Measurements from ENCODE around the gene UAP1L1. TPM values are rescaled to one million over a fixed set of nuclear protein-coding genes. Genes with fewer than 3 reads are reported as not detected.

Gene UAP1L1
- total and polyA plus RNA-seq, 2 experiments from 2014 or later, result 15.6 to 39.1 TPM

DNA sequence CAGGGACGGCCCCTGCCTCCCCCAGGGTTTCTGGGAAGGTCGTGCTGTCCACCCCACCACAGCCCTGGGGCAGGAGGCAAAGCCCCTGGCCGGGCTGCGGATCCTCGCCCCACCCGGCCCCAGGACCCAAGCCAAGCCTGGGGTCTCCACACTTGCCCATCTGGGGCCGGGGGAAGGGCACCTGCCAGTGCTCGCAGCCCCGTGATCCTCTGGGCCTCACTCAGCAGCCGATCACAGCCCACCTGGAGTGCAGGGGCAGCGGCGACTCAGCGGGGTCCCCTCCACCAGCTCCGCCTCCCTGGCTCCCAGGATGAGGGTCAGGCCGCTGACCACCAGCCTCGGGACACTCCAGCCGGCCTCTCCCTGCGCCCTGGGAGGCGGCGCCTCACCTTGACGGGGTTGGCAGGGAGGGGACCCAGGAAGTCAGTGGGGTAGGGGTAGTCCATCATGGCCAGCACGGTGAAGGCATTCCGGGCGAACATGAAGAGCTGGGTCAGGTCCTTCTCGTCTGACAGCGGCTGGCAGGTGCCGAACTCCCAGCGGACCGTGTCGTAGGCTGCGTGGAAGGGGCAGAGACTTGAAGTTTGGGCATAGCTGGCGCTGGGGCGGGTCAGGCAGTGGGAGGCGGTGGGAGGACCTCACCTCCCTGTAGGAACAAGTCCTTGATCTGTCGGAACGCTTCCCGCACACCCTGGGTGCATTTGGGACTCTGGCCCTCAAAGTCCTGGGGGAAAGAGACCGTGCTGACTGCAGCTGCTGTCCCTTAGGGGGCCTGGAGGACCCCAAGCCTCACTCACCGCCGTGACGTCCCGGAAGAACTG is 35.5 kb downstream of the UAP1L1 start:
- H3K27ac ChIP-seq, result no peak overlapping the region
- H3K79me2 ChIP-seq, result peaks cover 3% of the 10 kb centered on the region
- no peaks in the 10 kb centered on the region for H3K27me3 ChIP-seq
- H3K4me3 ChIP-seq, result no peak overlapping the region
- TF ChIP-seq, protein P1, sequence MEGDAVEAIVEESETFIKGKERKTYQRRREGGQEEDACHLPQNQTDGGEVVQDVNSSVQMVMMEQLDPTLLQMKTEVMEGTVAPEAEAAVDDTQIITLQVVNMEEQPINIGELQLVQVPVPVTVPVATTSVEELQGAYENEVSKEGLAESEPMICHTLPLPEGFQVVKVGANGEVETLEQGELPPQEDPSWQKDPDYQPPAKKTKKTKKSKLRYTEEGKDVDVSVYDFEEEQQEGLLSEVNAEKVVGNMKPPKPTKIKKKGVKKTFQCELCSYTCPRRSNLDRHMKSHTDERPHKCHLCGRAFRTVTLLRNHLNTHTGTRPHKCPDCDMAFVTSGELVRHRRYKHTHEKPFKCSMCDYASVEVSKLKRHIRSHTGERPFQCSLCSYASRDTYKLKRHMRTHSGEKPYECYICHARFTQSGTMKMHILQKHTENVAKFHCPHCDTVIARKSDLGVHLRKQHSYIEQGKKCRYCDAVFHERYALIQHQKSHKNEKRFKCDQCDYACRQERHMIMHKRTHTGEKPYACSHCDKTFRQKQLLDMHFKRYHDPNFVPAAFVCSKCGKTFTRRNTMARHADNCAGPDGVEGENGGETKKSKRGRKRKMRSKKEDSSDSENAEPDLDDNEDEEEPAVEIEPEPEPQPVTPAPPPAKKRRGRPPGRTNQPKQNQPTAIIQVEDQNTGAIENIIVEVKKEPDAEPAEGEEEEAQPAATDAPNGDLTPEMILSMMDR (IDR thresholded peaks at IDR 0.05; ENCODE audit: poor library complexity), result no peak
- no peak for TF ChIP-seq EZH2phosphoT487 (IDR thresholded peaks at IDR 0.05; ENCODE audit: low read depth, severe bottlenecking, unreplicated experiment)
- no peak for TF ChIP-seq EZH2 (IDR thresholded peaks at IDR 0.05; ENCODE audit: borderline replicate concordance)
- no peak overlapping the region for H3K4me2 ChIP-seq
- peaks cover 35% of the 10 kb centered on the region for H3K4me1 ChIP-seq (ENCODE audit: insufficient read depth)
- H2AFZ ChIP-seq, result no peak overlapping the region
- H3K36me3 ChIP-seq (replicated peaks; ENCODE audit: insufficient read depth, low read depth), result no peaks in the 10 kb centered on the region
- WGBS (ENCODE audit: low lambda C conversion rate, missing lambda C conversion rate), result 96% methylated on average over 40 of the region's 42 CpGs
- H4K20me1 ChIP-seq (ENCODE audit: insufficient read depth, poor library complexity, severe bottlenecking), result no peaks in the 10 kb centered on the region
- no peaks in the 10 kb centered on the region for H3K9me2 ChIP-seq (replicated peaks; ENCODE audit: insufficient read depth)
- no peaks in the 10 kb centered on the region for H3K9me3 ChIP-seq (ENCODE audit: low read depth)
- no peak for DNase-seq (ENCODE audit: low spot score)

DNA sequence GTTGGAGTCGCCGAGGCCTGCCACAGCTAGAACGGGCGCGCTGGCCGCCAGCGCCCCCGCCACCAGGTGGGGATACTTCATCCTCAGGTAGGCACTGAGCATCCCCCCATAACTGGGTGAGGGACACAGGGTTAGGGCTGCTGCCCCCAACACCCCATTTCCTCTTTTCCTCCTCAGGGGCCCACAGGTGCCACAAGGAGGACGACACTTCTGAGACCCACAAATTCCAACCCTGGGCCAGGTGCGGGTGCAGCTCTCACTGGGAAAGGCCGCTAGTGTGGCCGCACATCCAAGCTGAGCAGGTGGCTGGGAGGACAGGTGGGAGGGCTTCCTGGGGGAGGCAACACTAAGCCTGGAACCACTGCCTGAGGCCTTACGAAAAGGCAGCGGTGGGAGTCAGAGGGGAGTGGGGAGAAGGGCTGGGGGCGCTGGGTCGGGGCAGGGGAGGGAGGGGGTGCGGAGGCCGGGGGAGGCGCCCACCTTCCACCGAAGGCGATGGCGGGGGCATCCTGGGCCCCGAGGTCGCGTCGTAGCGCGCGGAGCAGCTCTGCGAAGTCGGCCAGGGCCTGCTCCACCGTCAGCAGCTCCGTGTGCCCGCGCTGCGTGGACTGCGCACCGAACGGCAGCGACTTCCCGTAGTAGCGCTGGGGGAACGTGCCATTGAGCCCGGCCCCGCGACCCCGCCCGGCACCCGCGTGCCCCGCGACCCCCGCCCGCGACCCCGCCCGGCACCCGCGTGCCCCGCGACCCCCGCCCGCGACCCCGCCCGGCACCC is 36.3 kb downstream of the UAP1L1 start:
- TF ChIP-seq, protein P1 (IDR thresholded peaks at IDR 0.05; ENCODE audit: poor library complexity), result no peak
- TF ChIP-seq EZH2phosphoT487 (IDR thresholded peaks at IDR 0.05; ENCODE audit: low read depth, severe bottlenecking, unreplicated experiment) (no peak), EZH2 (IDR thresholded peaks at IDR 0.05; ENCODE audit: borderline replicate concordance) (no peak)
- H3K27ac ChIP-seq, result no peak overlapping the region
- no peak for DNase-seq (ENCODE audit: low spot score)

DNA sequence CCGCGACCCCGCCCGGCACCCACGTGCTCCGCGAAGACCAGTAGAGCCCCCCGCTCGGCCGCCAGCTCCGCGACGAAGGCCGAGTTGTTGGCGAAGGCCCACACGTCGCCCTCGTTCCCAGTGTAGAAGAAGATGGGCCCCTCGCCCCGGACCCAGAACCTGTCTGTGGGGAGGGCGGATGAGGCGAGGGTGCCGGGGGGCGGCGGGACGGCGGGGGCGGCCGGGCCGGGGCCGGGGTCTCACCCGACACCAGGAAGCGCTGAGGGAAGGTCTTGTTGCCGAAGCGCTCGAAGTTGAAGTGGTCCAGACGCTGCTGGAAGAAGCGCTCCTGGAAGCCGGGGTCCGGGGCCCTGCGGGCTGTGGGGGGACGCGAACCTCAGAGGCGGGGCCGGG is 36.9 kb downstream of the UAP1L1 start:
- H3K9me2 ChIP-seq (replicated peaks; ENCODE audit: insufficient read depth), result no peaks in the 10 kb centered on the region
- H3K79me2 ChIP-seq, result peaks cover 3% of the 10 kb centered on the region
- 40% methylated on average over 13 of the region's 45 CpGs for WGBS (ENCODE audit: low lambda C conversion rate, missing lambda C conversion rate)
- H3K4me2 ChIP-seq, result peak overlapping the region; percentile 99
- H3K36me3 ChIP-seq (replicated peaks; ENCODE audit: insufficient read depth, low read depth), result no peaks in the 10 kb centered on the region
- H4K20me1 ChIP-seq (ENCODE audit: insufficient read depth, poor library complexity, severe bottlenecking), result no peaks in the 10 kb centered on the region
- H3K4me1 ChIP-seq (ENCODE audit: insufficient read depth), result peaks cover 37% of the 10 kb centered on the region
- no peaks in the 10 kb centered on the region for H3K9me3 ChIP-seq (ENCODE audit: low read depth)
- TF ChIP-seq EZH2 (IDR thresholded peaks at IDR 0.05; ENCODE audit: borderline replicate concordance) (no peak), EZH2phosphoT487 (IDR thresholded peaks at IDR 0.05; ENCODE audit: low read depth, severe bottlenecking, unreplicated experiment) (no peak)
- TF ChIP-seq, protein P1 (IDR thresholded peaks at IDR 0.05; ENCODE audit: poor library complexity), result no peak
- DNase-seq (ENCODE audit: low spot score), result no peak
- H3K27ac ChIP-seq, result no peak overlapping the region
- H2AFZ ChIP-seq, result peak overlapping the region; percentile 68
- H3K4me3 ChIP-seq, result peak overlapping the region; percentile 45
- no peaks in the 10 kb centered on the region for H3K27me3 ChIP-seq

More for the DNA sequence above, 36.3 kb downstream of the UAP1L1 start:
- no peak overlapping the region for H2AFZ ChIP-seq
- no peaks in the 10 kb centered on the region for H4K20me1 ChIP-seq (ENCODE audit: insufficient read depth, poor library complexity, severe bottlenecking)
- peaks cover 37% of the 10 kb centered on the region for H3K4me1 ChIP-seq (ENCODE audit: insufficient read depth)
- H3K27me3 ChIP-seq, result no peaks in the 10 kb centered on the region
- WGBS (ENCODE audit: low lambda C conversion rate, missing lambda C conversion rate), result 91% methylated on average over 12 of the region's 66 CpGs
- peak overlapping the region; percentile 70 for H3K4me2 ChIP-seq
- peaks cover 3% of the 10 kb centered on the region for H3K79me2 ChIP-seq
- H3K9me3 ChIP-seq (ENCODE audit: low read depth), result no peaks in the 10 kb centered on the region
- no peaks in the 10 kb centered on the region for H3K9me2 ChIP-seq (replicated peaks; ENCODE audit: insufficient read depth)
- no peaks in the 10 kb centered on the region for H3K36me3 ChIP-seq (replicated peaks; ENCODE audit: insufficient read depth, low read depth)
- no peak overlapping the region for H3K4me3 ChIP-seq

Measured in hepatocyte (in vitro differentiated cells).